GM19467 (cell line): ENCODE data around the gene SAMD1.

ENCODE experiments used
- ATAC-seq: cut with Tn5 transposase; IDR thresholded peaks from one replicate; pipeline ENCODE4 v1.9.1; 2021; ENCODE audit warnings: mild to moderate bottlenecking, moderate library complexity; ENCODE audit not compliant: unreplicated experiment

SAMD1 gene

DNA sequence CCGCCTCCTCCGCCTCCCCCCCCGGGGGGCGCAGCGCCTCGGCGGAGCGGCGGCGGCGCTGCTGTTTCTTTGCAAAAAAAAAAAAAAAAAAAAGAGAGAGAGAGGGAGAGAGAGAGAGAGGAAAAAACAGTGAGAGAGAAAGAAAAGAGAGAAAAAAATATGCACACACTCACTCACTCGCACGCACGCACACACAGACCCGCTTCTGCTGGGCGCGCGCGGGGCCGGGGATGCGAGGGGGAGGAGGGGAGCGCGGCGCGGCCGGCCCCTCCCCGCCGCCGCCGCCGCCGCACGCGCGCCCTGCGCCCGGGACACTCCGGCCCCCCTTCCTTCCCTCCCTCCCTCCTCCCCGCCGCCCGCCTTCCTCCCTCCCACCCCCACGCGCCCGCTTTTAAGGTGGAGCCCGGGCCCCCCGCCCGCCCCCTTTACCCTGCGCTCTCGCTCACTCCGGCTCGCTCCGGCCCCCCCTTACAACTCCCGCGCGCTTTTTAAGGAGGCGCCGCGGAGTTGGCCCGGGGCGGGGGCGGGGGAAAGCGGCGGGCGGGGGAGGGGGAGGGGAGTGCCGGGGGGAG, at the start of gene SAMD1:
Gene SAMD1 (minus strand): TSS at position 243 of the 572 bp plus-strand sequence.
- peak; percentile 23 for ATAC-seq

DNA sequence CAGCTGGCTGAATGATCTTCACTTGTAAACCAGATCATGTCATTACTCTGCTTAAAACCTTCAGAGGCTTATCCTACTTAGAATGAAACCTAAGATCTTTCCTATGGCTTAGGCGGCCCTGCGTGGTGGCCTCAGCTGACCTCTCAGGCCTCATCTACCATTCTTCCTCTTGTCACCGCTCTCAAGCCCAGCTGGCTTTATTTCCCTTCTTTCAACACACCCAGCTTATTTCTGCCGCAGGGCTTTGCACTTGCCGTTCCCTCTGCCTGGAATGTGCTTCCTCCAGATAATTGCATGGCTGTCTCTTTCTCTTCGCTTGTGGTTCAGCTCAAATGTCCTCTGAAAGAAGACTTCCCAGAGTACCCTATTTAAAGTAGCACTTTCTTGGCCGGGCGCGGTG, 49.4 kb upstream of the SAMD1 start:
- no peak for ATAC-seq

DNA sequence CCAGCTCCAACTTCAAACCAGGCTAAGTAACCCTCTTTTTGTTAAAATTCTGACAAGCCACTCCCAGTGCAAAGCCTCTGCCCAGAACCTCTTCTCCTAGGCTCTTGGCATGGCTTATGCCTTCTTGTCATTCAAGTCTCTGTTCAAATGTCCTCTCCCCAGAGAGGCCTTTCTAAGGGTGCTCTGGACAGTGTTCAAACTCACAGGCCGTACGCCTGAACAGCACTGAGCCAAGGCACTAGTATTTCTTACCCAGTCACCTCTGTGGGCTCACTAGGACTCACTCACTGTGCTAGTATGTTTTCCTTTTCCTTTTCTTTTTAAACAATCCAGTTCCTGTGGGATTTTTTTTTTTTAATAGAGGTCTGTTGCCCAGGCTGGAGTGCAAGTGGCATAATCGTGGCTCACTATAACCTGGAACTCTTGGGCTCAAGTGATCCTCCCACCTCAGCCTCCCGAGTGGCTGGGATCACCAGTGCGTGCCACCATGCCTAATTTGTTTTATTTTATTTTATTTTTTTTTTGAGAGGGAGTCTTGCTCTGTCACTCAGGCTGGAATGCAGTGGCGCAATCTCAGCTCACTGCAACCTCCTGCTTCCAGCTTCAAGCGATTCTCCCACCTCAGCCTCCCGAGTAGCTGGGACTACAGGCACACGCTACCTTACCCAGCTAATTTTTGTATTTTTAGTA, 48.2 kb upstream of the SAMD1 start:
- no peak for ATAC-seq

DNA sequence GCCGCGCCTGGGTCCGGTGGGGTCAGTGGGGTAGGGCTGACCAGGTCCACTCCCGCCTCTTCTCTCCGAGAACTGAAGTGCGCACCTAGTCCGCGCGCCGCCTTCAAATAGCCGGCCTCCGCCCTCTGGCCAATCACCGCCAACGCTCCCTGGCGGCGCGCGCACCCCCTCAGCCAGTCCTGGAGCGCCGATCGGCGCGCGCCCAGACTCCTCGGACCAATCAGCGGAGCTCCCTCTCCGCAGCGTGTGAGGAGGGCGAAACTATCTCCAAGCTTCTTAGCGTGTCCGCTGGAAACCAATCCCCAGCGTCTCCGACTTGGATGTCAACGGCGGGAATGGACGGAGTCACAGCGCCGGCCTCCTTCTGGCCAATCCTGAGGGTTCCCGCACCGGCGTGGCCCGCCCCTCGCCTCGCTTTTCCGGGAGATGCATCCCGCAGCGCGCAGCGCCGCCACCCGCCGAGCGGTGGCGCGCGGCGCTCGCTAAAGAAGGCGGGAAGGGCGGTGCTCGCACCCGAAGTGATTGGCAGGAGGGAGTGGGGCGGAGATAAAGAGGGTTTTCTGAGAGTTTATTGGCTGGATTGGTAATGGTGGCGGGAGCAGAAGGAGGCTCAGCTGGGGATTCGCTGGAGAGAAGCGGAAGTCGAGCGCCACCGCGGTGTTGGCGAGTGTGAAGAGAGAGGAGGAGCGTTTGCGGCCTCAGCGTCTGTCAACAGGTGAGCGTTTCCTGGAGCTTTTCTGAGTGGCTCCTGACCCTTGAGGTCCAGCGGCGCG, 46.1 kb upstream of the SAMD1 start, which contains the start of gene ASF1B:
Gene ASF1B (minus strand): TSS at position 81 of the 773 bp plus-strand sequence. CDS start 133 bp downstream, outside the sequence.
- peak; percentile 75 for ATAC-seq

DNA sequence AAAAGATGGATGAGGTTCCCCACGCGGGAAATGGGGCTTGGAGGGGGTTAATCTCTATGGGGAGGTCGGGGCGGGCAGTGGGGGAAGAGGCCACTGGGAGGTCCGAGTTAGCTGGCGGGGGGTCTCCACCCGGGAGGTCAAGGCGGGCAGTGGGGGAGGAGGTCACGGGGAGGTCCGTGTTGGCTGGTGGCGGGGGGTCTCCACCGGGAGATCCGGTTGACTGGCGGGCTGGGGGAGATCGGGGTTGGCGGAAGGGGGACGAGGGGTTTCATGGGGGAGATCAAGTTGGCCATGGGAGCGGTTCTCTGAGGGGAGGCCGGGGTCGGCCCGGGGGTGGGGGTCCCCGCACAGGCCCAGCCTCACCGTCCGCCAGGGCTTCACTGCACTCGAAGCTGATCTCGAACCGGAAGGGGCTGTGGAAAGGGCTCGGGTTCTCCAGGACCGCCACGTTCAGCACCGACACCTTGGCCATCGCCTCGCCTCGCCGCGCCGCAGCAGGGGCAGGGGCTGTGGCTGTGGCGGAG, 45.5 kb upstream of the SAMD1 start:
- no peak for ATAC-seq

DNA sequence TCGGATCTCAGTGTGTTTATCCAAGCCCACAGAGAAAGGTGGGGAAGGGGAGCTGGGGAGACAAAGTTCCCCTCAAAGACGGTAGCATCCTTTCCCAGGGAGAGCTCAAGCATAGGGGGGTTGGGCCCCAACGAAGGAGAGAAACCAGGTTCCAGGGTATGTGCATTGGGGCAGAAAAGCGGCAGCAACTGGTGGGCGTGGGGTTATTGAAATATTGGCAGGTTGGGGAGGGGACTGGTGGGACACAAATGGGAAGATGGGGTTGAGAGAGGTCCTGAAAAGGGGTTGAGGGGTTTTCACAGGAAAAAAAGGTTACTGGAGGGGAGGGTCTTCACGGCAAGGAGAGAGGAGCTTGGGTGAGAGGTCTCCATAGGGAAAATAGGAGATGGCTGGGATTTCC, 44.8 kb upstream of the SAMD1 start:
- no peak for ATAC-seq

DNA sequence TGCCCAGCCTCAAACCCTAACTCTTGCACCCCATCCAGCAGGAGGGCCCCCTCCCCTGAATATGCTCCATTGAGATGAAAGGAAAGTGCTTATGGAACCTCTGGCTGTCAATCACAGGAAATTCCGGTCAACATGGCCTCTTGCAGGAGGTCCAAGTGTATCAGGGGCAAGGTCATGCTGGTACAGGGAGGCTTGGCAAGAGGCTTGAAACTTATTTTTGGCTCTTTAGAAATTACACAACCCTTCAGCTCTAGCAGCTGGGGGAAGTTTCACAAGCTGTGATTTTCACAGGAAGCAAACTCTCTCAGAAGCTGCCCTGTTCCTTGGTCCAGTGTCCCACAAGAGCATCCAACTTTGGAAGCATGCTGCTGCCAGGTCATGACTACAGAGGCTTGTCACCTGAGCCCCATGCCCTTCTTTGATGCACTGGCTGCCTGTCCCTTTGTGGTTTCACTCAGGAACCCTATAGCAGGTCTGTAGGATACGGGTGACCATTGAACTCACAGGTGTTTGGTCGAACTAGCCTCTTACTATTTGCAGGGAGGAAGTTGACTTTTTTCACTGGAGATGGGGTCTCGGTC, 37.5 kb upstream of the SAMD1 start:
- ATAC-seq, result no peak

DNA sequence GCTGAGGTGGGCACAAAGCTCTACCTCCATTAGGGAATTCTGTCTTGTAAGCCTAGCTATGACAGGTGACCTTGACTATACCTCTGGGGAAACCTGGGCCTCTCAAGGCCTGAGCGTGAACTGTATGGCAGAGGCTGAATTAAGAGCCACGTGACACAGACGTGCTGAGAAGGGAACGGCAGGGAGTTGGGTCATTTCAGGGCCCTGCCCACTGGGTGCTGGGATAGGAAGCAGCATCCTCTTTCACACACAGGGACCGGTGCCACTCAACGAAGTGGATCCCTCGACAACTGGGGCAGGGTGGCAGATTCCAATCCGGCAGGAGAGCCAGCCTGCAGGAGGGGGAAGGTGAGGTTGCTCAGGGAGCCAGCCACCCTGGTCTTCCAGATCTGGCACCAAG, 36.6 kb upstream of the SAMD1 start:
- ATAC-seq, result no peak

DNA sequence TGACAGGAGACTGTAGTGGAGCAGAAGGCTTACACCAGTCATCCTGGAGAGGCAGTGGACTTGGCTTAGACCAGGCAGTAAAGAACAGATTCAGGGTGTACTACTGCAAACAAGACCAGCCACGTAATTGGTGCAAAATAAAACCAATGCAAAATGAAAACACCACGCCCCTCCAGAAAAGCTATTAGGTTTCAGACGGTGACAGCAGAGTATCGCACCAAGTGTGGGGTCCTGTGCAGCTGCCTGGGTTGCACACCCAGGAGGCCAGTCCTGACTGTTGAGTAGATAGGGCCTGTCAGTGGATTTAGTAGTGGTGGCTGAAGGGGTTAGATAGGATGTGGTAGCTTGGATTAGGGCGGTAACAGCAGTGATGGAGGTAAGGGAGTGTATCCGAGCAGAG, 32.4 kb upstream of the SAMD1 start:
- no peak for ATAC-seq

DNA sequence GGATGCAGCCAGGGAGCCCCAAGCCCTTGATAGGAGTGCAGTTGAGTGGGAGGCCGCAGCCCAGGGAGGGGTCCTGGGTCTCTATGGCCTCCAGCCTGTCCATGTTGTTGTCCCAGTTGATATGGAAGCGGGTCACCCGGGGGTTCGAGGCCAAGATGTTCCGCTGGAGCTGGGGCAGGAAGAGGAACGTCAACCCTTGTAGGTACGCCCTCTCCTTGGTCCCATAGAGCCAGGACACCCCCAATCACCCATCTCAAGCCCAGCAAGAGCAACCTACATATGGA, 29.9 kb upstream of the SAMD1 start:
- ATAC-seq, result no peak

DNA sequence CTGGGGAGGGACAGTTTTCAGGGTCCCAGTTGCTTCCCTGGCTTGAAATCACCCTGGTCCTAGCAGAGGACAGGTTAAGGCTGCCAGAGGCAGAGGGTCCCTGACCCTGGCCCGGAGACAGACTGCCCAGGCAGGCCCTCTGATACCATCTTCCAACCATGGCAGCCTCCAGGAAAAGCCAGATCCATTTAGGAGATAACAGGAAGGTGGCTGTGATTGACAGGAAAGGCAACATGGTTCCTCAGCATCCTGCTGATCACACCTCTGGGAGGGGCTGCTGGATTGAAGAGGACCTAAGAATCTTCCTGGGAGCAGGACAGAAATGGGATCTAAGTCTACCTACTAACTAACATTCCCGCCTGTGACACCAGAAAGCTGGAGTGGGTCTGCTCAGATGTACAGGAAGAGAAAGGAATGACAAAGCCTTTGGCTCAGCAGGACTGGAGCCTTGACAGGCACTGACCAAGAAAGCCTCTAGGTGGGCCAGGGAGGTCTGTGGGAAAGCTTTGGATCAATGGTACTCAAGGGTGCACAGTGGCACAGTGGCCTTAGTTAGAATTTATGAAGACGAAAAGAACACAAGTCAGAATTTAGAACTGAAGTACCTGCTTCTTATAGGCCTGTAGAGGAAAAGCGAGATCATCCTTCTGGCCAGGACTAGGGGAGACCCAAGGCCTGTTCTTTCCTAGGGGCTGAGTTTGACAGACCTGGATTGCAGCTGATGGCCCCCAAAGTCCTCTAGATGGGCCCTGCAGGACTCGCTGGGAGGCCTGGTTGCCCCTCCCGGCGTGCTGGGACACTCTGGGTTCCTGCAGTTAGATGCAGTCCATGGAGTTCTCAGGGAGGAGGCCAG, 29.3 kb upstream of the SAMD1 start:
- no peak for ATAC-seq

DNA sequence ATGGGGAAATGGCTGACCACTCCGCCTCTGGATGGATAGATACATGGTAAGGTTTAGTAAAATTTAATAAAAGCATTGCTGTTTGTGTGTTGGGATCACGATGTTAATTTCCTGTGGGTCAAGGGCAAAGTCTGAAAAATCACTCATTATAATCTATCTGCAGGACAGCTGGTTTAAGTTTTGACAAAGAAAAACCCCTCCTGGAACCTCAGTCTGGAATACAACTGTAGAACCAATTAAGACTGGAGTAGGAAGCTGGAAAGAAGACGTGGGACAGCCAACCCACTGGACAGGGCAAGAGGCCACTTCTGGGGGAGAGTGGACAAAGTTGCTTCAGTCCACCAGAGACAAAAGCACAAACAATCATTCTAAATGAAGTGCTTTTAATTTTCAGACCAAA, 28.6 kb upstream of the SAMD1 start:
- ATAC-seq, result no peak

DNA sequence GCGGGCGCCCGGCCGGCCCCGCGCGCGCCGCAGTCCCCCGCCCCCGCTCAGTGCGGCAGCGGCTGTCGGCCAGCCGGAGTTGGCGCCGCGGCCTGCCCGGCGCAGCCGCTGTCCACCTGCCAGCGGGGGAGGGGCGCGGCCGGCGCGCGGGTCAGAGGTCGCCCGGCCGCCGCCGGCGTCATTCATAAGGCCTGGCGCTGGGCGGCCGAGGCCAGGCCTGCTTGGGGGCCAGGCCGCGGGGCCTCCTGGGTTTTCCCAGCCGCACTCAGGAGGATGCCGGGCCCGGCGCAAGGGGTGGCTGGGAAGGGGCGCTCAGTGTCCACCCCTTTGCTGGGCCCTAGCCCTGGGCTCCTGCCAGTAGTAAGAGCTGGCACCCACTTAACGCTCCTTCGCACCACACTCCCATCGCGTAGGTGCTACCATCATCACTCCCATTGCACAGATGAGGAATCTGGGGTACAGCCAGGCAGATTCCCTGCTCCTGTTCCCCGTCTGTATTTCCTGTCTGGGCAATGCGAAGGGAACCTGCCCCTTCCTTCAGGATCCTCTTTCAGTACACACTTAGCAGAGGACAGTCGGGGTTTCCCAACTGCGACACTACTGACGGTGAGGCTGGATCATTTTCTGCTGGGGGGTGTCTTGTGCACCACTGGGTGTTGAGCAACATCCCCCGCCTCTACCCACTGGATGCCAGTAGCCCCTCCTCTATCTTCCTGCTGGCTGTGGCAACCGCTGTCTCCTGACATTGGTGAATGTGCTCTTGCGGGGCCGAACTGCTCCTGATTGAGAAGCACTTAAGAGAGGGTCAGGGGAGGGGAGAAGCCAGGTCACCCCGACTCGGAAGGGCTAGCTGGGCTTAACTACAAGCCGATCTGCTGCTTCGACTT, 27.9 kb upstream of the SAMD1 start:
- ATAC-seq, result peak; percentile 28

DNA sequence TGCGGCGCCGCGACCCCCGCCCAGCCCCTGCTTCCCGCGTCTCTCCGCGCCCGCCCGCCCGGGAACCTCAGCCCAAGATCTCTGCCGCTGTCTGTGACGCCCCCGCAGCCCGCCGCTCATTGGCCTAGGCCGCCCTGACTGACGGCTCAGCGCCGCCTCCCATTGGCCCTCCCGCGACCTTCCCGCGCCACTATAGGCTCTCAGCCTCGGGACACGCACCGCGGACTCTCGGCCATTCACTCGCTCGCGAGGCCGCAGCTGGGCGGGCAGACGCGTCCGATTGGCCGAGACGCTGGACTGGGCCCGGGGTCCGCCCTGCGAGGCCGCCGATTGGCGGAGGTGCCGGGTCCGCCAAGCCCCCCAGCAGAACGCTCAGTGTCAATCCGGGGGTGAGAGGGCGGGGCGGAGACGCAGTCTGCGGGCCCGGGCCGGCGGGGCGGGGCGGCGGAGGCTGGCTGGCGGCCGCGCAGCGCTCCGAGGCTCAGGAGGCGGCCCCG, 27.2 kb upstream of the SAMD1 start, which contains the start of gene PRKACA:
Gene PRKACA (minus strand): TSS at position 95 of the 497 bp plus-strand sequence. CDS start 215 bp downstream, outside the sequence.
- peak; percentile 89 for ATAC-seq

DNA sequence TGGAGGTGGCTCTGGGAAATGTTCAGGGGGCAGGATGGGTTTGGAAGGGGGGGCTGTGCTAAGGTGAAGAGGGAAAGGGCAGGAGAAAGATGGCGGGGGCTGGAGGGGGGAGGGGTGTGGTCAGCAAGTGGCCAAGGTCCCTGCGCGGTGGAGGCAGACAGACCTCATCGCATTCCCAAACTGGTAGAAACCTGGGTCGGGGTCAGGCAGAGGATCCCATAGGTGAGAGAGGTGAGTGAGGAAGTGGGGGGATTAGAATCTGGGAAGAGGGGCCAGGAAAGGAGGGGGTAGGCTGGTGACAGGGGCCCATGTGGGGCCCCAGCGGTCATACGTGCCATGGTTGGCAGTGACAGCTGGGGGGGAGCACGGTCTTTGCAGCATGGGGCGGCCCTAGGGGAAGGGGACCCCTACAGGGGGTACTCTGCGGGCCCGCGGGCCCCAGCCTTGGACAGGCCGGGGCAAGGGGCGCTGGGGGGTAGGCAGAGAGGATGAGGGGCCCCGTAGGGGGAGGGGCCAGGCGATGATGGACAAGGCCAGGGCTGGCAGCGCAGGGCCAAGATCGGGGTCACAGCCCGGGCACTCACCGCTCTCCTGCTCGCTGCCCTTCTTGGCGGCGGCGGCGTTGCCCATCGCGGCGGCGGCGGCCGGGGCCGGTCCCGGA, 26.5 kb upstream of the SAMD1 start:
- no peak for ATAC-seq

DNA sequence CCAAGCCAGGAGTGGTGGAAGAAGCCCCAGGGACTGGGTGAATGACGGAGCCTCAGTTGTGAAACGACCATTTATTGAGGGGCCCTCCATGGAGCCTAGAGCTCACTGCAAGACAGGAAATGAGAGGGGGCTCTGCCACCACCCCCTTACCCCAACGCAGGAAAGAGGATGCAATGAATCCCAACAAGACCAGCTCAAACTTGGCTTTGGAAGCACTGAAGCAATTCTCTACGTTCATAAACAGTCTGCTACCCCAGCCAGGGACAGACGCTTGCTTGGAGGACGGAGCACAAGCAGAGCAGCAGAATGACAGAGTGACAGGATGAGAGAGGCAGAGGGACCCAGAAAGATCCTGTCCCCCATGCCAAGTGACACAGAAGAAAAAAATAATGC, 26.0 kb upstream of the SAMD1 start:
- ATAC-seq, result no peak

DNA sequence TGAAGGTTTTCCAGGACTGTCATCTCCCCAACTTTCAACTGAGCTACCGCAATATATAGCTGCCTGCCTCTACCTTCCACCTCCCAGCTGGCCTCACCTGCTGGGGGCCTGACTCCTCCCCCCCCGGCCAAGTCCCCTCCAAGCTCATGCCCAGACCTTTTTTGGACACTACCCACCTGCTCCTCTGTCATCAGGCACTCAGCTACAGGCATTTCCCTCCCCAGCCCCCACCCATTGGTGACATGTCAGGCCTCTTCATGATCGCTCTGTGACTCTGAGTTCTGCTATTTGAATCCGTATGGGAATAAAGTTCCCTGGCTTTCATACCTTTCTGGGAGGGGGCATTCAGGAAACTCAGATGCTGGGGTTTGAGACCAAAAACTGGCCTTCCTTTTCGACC, 25.2 kb upstream of the SAMD1 start:
- no peak for ATAC-seq

DNA sequence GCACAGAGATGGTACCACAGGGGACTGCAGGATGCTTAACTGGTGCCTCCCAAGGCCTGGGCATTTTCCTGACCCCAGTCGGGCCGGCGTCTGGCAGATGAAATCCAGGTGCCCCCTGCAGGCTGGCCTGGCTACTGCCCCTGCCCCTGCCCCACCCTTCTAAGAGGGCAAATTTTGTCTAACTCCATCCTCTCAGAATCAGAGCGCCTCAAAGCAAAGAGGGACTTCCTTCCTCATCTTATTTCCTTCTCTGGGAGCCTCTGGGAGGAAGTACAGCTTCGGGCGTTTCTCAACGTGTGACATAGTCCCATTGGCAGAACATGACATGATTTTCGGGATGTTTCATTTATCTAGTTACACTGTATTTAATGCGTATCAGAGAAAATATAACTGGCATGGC, 24.3 kb upstream of the SAMD1 start:
- no peak for ATAC-seq

DNA sequence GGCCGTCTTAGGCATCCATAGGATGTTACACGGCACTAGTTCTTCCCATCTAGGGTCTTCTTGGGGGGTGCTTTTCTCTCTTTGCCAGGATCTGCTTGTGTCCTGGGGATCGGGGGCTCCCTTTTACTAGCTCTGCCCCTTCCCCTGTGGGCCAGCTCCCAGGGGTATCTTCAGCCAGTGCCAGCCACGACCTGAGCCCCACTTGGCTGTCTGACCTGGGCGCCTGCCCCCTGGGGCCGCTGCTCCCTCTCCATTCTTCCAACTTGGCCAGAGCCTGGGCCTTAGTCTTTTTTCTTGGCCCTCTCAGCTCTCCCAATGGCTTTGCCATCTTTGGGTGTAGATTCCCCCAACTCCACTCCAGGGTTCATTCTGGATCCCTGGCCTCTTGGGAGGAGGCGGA, 23.9 kb upstream of the SAMD1 start:
- no peak for ATAC-seq
